Neural progenitor cell (in vitro differentiated cells): ENCODE measurements around the gene KIRREL3. TPM values are rescaled to one million over a fixed set of nuclear protein-coding genes. Genes with fewer than 3 reads are reported as not detected.

Source experiments
- DNase-seq: peaks from one replicate; pipeline ENCODE4 v3.0.0-alpha.2; 2016; ENCODE audit warnings: low spot score
- H2AFZ ChIP-seq: fragments of 200-600 bp; sonication (generic); replicated peaks from 2 replicates; pipeline ENCODE4 v1.6.1; 2016; ENCODE audit warnings: antibody characterized with exemption
- H3F3A ChIP-seq: fragments of 200-600 bp; sonication (generic); 2 replicates; pipeline ENCODE4 v1.6.1; 2016; ENCODE audit warnings: antibody characterized with exemption, low read depth
- H3K27ac ChIP-seq: fragments of 200-600 bp; sonication (generic); 2 replicates; pipeline ENCODE4 v1.5.1; 2016; ENCODE audit warnings: mild to moderate bottlenecking
- H3K27me3 ChIP-seq: fragments of 200-600 bp; sonication (generic); 2 replicates; pipeline ENCODE4 v1.6.1; 2016; ENCODE audit warnings: mild to moderate bottlenecking, moderate library complexity
- H3K36me3 ChIP-seq: fragments of 200-600 bp; sonication (generic); 2 replicates; pipeline ENCODE4 v1.5.1; 2016
- H3K4me1 ChIP-seq: fragments of 200-600 bp; sonication (generic); 2 replicates; pipeline ENCODE4 v1.6.1; 2016; ENCODE audit warnings: mixed run types
- H3K4me2 ChIP-seq: fragments of 200-600 bp; sonication (generic); 2 replicates; pipeline ENCODE4 v1.6.1; 2016
- H3K4me3 ChIP-seq: fragments of 200-600 bp; sonication (generic); 2 replicates; pipeline ENCODE4 v1.5.1; 2016
- H3K79me2 ChIP-seq: fragments of 200-600 bp; sonication (generic); 2 replicates; pipeline ENCODE4 v1.6.1; 2016; ENCODE audit warnings: low read depth
- H3K9ac ChIP-seq: fragments of 200-600 bp; sonication (generic); 2 replicates; pipeline ENCODE4 v1.6.1; 2016
- H3K9me3 ChIP-seq: fragments of 200-600 bp; sonication (generic); 2 replicates; pipeline ENCODE4 v1.5.1; 2016; ENCODE audit warnings: low read depth
- H4K20me1 ChIP-seq: fragments of 200-600 bp; sonication (generic); 2 replicates; pipeline ENCODE4 v1.6.1; 2016; ENCODE audit warnings: low read depth
- H3K27ac Mint-ChIP-seq: 3 replicates; pipeline ENCODE4 v1.8.0; 2021; ENCODE audit warnings: mixed read lengths
- H3K27me3 Mint-ChIP-seq: 2 replicates; pipeline ENCODE4 v1.8.0; 2022; ENCODE audit warnings: low read depth, mild to moderate bottlenecking, inconsistent platforms, moderate library complexity, mixed read lengths; ENCODE audit not compliant: insufficient read depth
- H3K36me3 Mint-ChIP-seq: 3 replicates; pipeline ENCODE4 v1.8.0; 2021; ENCODE audit warnings: mixed read lengths
- H3K4me1 Mint-ChIP-seq: 3 replicates; pipeline ENCODE4 v1.8.0; 2021; ENCODE audit warnings: mixed read lengths
- H3K4me3 Mint-ChIP-seq: 3 replicates; pipeline ENCODE4 v1.8.0; 2021; ENCODE audit warnings: mild to moderate bottlenecking, moderate library complexity, mixed read lengths
- H3K9me3 Mint-ChIP-seq: 3 replicates; pipeline ENCODE4 v1.8.0; 2020; ENCODE audit warnings: mixed read lengths
- EZH2 ChIP-seq: fragments of 200-600 bp; sonication (generic); IDR thresholded peaks from 2 replicates; pipeline ENCODE4 v1.6.1; 2017; ENCODE audit warnings: antibody characterized with exemption, mild to moderate bottlenecking, moderate library complexity
- EZH2phosphoT487 ChIP-seq: fragments of 200-600 bp; sonication (generic); IDR thresholded peaks from 2 replicates; pipeline ENCODE4 v1.6.1; 2017; ENCODE audit warnings: antibody characterized with exemption
- total RNA-seq: library from RNA; depleted of rRNA; stranded (reverse); fragments of >200 nt; gene quantifications from 2 replicates; pipeline ENCODE4 v1.2.3, GENCODE V29; 2015; ENCODE audit warnings: low replicate concordance
- TF ChIP-seq, protein P1 (sequence below): fragments of 200-600 bp; sonication (generic); IDR thresholded peaks from 2 replicates; pipeline ENCODE4 v1.5.1; 2017; ENCODE audit warnings: antibody characterized with exemption, mild to moderate bottlenecking

Gene KIRREL3
- total RNA-seq, 1 donor from 2014 or later: 1.1 TPM

- H3K4me3 ChIP-seq: no peak overlapping the region
- no peaks in the 10 kb centered on the region for H3K36me3 ChIP-seq
- no peak for TF ChIP-seq EZH2phosphoT487
- TF ChIP-seq EZH2: no peak
- TF ChIP-seq, protein P1, sequence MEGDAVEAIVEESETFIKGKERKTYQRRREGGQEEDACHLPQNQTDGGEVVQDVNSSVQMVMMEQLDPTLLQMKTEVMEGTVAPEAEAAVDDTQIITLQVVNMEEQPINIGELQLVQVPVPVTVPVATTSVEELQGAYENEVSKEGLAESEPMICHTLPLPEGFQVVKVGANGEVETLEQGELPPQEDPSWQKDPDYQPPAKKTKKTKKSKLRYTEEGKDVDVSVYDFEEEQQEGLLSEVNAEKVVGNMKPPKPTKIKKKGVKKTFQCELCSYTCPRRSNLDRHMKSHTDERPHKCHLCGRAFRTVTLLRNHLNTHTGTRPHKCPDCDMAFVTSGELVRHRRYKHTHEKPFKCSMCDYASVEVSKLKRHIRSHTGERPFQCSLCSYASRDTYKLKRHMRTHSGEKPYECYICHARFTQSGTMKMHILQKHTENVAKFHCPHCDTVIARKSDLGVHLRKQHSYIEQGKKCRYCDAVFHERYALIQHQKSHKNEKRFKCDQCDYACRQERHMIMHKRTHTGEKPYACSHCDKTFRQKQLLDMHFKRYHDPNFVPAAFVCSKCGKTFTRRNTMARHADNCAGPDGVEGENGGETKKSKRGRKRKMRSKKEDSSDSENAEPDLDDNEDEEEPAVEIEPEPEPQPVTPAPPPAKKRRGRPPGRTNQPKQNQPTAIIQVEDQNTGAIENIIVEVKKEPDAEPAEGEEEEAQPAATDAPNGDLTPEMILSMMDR: no peak
- H4K20me1 ChIP-seq: no peaks in the 10 kb centered on the region
- H3K4me1 Mint-ChIP-seq: peaks cover 47% of the 10 kb centered on the region
- H3K4me3 Mint-ChIP-seq: no peak overlapping the region
- H3F3A ChIP-seq: no peaks in the 10 kb centered on the region
- no peaks in the 10 kb centered on the region for H3K27me3 ChIP-seq
- no peaks in the 10 kb centered on the region for H3K36me3 Mint-ChIP-seq
- no peak overlapping the region for H3K27ac ChIP-seq
- no peak overlapping the region for H3K9ac ChIP-seq
- no peak overlapping the region for H2AFZ ChIP-seq
- H3K4me2 ChIP-seq: no peak overlapping the region
- H3K27me3 Mint-ChIP-seq: peaks cover 12% of the 10 kb centered on the region
- no peaks in the 10 kb centered on the region for H3K9me3 ChIP-seq
- H3K27ac Mint-ChIP-seq: peak overlapping the region; percentile 83
- H3K9me3 Mint-ChIP-seq: no peaks in the 10 kb centered on the region
- DNase-seq: no peak
- no peaks in the 10 kb centered on the region for H3K79me2 ChIP-seq
- H3K4me1 ChIP-seq: peaks cover 33% of the 10 kb centered on the region
Observed at GRCh38 chr11:126489836-126490660, 510.5 kb downstream of the KIRREL3 start.

GRCh38 chr11:126488591-126489370 lies 511.8 kb downstream of the KIRREL3 start:
- no peak overlapping the region for H3K27ac ChIP-seq
- no peak overlapping the region for H3K4me3 ChIP-seq
- H3K4me1 ChIP-seq: peaks cover 45% of the 10 kb centered on the region
- H3K27me3 Mint-ChIP-seq: peaks cover 12% of the 10 kb centered on the region
- H2AFZ ChIP-seq: no peak overlapping the region
- H4K20me1 ChIP-seq: no peaks in the 10 kb centered on the region
- TF ChIP-seq EZH2phosphoT487 (no peak), EZH2 (no peak)
- TF ChIP-seq, protein P1: no peak
- H3K36me3 ChIP-seq: no peaks in the 10 kb centered on the region
- H3K9ac ChIP-seq: no peak overlapping the region
- no peak overlapping the region for H3K4me3 Mint-ChIP-seq
- no peaks in the 10 kb centered on the region for H3K27me3 ChIP-seq
- H3K27ac Mint-ChIP-seq: peak overlapping the region; percentile 89
- H3K9me3 Mint-ChIP-seq: no peaks in the 10 kb centered on the region
- peaks cover 52% of the 10 kb centered on the region for H3K4me1 Mint-ChIP-seq
- H3K36me3 Mint-ChIP-seq: no peaks in the 10 kb centered on the region
- no peak for DNase-seq
- no peaks in the 10 kb centered on the region for H3K79me2 ChIP-seq
- H3K9me3 ChIP-seq: no peaks in the 10 kb centered on the region
- H3F3A ChIP-seq: peaks cover 3% of the 10 kb centered on the region
- no peak overlapping the region for H3K4me2 ChIP-seq

GRCh38 chr11:126487711-126488110 lies 512.9 kb downstream of the KIRREL3 start:
- H3K4me1 Mint-ChIP-seq: peaks cover 58% of the 10 kb centered on the region

More at GRCh38 chr11:126487711-126488110, 512.9 kb downstream of the KIRREL3 start:
- Histone ChIP-seq H3K4me3 (no peak overlapping the region), H3K4me2 (no peak overlapping the region), H2AFZ (no peak overlapping the region), H3F3A (peaks cover 14% of the 10 kb centered on the region), H3K79me2 (no peaks in the 10 kb centered on the region), H3K9me3 (no peaks in the 10 kb centered on the region), H3K27ac (no peak overlapping the region), H3K36me3 (no peaks in the 10 kb centered on the region), H3K4me1 (peaks cover 55% of the 10 kb centered on the region), H3K27me3 (no peaks in the 10 kb centered on the region), H3K9ac (no peak overlapping the region), H4K20me1 (no peaks in the 10 kb centered on the region)
- DNase-seq: no peak
- no peaks in the 10 kb centered on the region for H3K9me3 Mint-ChIP-seq
- H3K27me3 Mint-ChIP-seq: peaks cover 12% of the 10 kb centered on the region
- TF ChIP-seq EZH2: no peak
- no peak for TF ChIP-seq EZH2phosphoT487
- TF ChIP-seq, protein P1: no peak
- no peak overlapping the region for H3K4me3 Mint-ChIP-seq
- H3K27ac Mint-ChIP-seq: no peak overlapping the region
- no peaks in the 10 kb centered on the region for H3K36me3 Mint-ChIP-seq
